Femur (tissue), 1 donor: ENCODE measurements around the gene KPNA4.

Experiments
- DNase-seq: peaks from one replicate; pipeline ENCODE4 v3.0.0-alpha.2; 2017

KPNA4 gene

DNA sequence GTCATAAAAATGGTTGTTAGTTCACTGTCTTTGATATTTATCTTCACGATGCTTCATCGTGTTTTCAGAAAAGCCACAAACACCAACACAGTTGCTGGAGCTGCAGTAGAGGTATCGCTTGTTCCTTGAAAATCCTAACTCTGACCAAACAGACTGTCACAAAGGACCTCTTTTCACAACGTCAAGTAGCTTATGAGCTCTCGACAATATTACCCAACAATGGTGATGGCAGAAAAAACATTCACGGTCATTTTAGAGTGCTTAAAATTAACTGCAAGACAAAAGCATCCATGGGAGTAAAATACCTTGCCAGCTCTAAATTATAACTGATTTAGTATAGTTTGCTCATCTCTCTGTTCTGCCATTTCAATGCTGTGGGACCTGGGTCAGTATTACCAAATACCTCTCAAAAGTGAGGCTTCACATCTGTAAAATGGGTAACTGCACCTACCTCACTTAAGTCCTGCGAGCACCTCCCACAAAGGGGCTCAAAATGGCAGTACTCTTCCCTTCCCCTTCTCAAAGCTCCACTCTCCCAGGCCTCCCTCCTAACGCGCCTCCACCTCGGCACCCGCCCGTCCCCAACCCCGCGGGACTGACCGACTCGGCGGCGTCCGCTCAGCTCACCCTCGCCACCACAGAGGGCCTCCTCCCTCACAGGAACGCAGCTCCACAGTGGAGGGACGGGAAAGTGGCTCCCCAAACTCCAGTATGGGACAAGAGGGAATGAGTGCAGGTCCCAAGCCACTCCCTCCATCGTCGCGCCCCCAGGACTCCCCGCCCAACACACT is 116.3 kb downstream of the KPNA4 start:
- no peak for DNase-seq

DNA sequence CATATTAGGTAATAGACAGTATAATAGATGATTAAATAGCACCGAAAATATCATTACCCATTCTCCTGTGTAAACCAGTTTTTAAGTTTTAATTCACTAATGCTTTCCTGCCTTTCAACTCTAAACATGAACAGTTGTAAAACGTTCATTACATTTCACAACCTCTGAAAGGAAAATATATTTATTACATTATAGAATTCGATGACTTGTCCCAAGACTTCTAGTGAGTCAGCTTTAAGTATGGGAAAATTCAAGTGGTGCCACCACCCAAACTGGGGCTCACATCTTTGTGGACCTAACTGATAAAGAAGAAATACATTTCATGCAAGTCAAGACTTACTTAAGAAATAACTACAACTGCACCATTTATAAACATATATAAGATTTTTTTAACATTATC is 117.8 kb downstream of the KPNA4 start:
- DNase-seq: no peak

DNA sequence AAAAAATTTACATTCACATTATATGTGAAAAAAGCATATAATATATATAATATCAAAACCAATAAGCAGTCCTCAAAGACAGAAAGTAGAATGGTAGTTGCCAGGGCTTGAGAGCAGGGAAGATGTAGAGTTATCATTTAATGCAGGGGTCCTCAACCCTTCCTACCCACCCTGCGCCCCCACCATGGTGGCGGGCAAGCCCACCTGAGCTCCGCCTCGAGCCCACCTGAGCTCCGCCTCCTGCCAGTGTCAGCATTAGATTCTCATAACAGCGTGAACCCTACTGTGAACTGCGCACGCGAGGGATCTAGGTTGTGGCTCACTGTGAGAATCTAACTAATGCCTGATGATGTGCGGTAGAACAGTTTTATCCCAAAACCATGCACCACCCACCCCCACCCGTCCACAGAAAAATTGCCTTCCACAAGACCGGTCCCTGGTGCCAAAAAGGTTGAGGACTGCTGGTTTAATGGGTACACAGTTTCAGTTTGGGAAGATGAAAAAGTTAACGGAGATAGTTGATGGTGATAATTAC is 118.8 kb downstream of the KPNA4 start:
- DNase-seq: no peak

DNA sequence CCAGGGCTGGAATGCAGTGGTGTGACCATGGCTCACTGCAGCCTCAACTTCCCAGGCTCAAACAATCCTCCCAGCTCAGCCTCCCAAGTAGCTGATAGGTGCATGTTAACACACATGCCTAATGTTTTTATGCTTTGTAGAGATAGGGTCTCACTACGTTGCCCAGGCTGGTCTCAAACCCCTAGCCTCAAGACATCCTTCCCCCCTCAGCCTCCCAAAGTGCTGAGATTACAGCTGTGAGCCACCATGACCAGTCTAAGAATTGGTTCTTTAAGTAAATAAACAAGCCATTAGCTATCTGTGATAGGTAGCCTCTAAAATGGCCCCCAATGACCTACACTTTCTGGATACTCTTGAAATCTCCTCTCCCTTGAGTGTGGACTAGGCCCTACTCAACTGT is 119.5 kb downstream of the KPNA4 start:
- no peak for DNase-seq
